Stimulated activated memory B cell treated with anti-CD40 and anti-IgM and Interleukin-4, amounts not matched to agents 10 μg/mL and 1 μg/mL and 100 μg/mL, for 72 hours (primary cell): ENCODE measurements around the gene ADAMTS2.

ENCODE experiments used
- ATAC-seq: fragments of 150-1000 bp; cut with Tn5 transposase; 2 replicates; pipeline ENCODE4 v1.10.0; 2021
- H3K27ac Mint-ChIP-seq: one replicate; pipeline ENCODE4 v1.8.0; 2022; ENCODE audit warnings: mild to moderate bottlenecking, mixed read lengths
- H3K27me3 Mint-ChIP-seq: one replicate; pipeline ENCODE4 v1.8.0; 2022; ENCODE audit warnings: mixed read lengths
- H3K36me3 Mint-ChIP-seq: one replicate; pipeline ENCODE4 v1.8.0; 2022; ENCODE audit warnings: mixed read lengths
- H3K4me1 Mint-ChIP-seq: one replicate; pipeline ENCODE4 v1.8.0; 2022; ENCODE audit warnings: mixed read lengths
- H3K4me3 Mint-ChIP-seq: one replicate; pipeline ENCODE4 v1.8.0; 2022; ENCODE audit warnings: mild to moderate bottlenecking, moderate library complexity, mixed read lengths
- H3K9me3 Mint-ChIP-seq: one replicate; pipeline ENCODE4 v1.8.0; 2022; ENCODE audit warnings: mixed read lengths

Gene ADAMTS2

GRCh38 chr5:179166171-179166885, 178.9 kb downstream of the ADAMTS2 start:
- Mint-ChIP-seq H3K27me3 (peaks cover 28% of the 10 kb centered on the region), H3K4me3 (no peak overlapping the region), H3K4me1 (peaks cover 8% of the 10 kb centered on the region), H3K9me3 (peaks cover 4% of the 10 kb centered on the region), H3K36me3 (no peaks in the 10 kb centered on the region), H3K27ac (no peak overlapping the region)
- no peak for ATAC-seq

- Mint-ChIP-seq H3K4me3 (no peak overlapping the region), H3K9me3 (peaks cover 4% of the 10 kb centered on the region), H3K27ac (no peak overlapping the region), H3K27me3 (peaks cover 28% of the 10 kb centered on the region), H3K36me3 (no peaks in the 10 kb centered on the region), H3K4me1 (peaks cover 8% of the 10 kb centered on the region)
- no peak for ATAC-seq
Measured at GRCh38 chr5:179165421-179166170, 179.7 kb downstream of the ADAMTS2 start.

- ATAC-seq, result no peak
Measured at GRCh38 chr5:179164331-179165311, 180.6 kb downstream of the ADAMTS2 start.

GRCh38 chr5:179163236-179164155, 181.8 kb downstream of the ADAMTS2 start:
- no peak overlapping the region for H3K4me3 Mint-ChIP-seq
- H3K36me3 Mint-ChIP-seq, result no peaks in the 10 kb centered on the region
- H3K9me3 Mint-ChIP-seq, result peaks cover 4% of the 10 kb centered on the region
- peaks cover 17% of the 10 kb centered on the region for H3K27me3 Mint-ChIP-seq
- H3K4me1 Mint-ChIP-seq, result peaks cover 8% of the 10 kb centered on the region
- no peak for ATAC-seq
- no peak overlapping the region for H3K27ac Mint-ChIP-seq

More at GRCh38 chr5:179164331-179165311, 180.6 kb downstream of the ADAMTS2 start:
- Mint-ChIP-seq H3K4me3 (no peak overlapping the region), H3K27ac (no peak overlapping the region), H3K4me1 (peaks cover 8% of the 10 kb centered on the region), H3K36me3 (no peaks in the 10 kb centered on the region), H3K9me3 (peaks cover 4% of the 10 kb centered on the region), H3K27me3 (peaks cover 23% of the 10 kb centered on the region)

- H3K27ac Mint-ChIP-seq, result no peak overlapping the region
- no peaks in the 10 kb centered on the region for H3K36me3 Mint-ChIP-seq
- H3K4me1 Mint-ChIP-seq, result peaks cover 3% of the 10 kb centered on the region
- H3K27me3 Mint-ChIP-seq, result peaks cover 17% of the 10 kb centered on the region
- H3K9me3 Mint-ChIP-seq, result peaks cover 4% of the 10 kb centered on the region
- no peak overlapping the region for H3K4me3 Mint-ChIP-seq
- ATAC-seq, result no peak
Measured at GRCh38 chr5:179162351-179163235, 182.7 kb downstream of the ADAMTS2 start.

- no peak overlapping the region for H3K4me3 Mint-ChIP-seq
- H3K4me1 Mint-ChIP-seq, result no peaks in the 10 kb centered on the region
- H3K27ac Mint-ChIP-seq, result no peak overlapping the region
- peaks cover 14% of the 10 kb centered on the region for H3K27me3 Mint-ChIP-seq
- peaks cover 4% of the 10 kb centered on the region for H3K9me3 Mint-ChIP-seq
- no peak for ATAC-seq
- H3K36me3 Mint-ChIP-seq, result no peaks in the 10 kb centered on the region
Measured at GRCh38 chr5:179161901-179162300, 183.4 kb downstream of the ADAMTS2 start.

GRCh38 chr5:179160584-179160983, 184.7 kb downstream of the ADAMTS2 start:
- no peak for ATAC-seq
- no peaks in the 10 kb centered on the region for H3K4me1 Mint-ChIP-seq
- peaks cover 14% of the 10 kb centered on the region for H3K27me3 Mint-ChIP-seq
- no peak overlapping the region for H3K27ac Mint-ChIP-seq
- H3K36me3 Mint-ChIP-seq, result no peaks in the 10 kb centered on the region
- H3K4me3 Mint-ChIP-seq, result no peak overlapping the region
- H3K9me3 Mint-ChIP-seq, result peaks cover 4% of the 10 kb centered on the region

- Mint-ChIP-seq H3K36me3 (no peaks in the 10 kb centered on the region), H3K4me1 (no peaks in the 10 kb centered on the region), H3K4me3 (no peak overlapping the region), H3K27me3 (peaks cover 14% of the 10 kb centered on the region), H3K27ac (no peak overlapping the region), H3K9me3 (peaks cover 4% of the 10 kb centered on the region)
- ATAC-seq, result no peak
Measured at GRCh38 chr5:179158556-179158955, 186.7 kb downstream of the ADAMTS2 start.

GRCh38 chr5:179154991-179155955, 190.0 kb downstream of the ADAMTS2 start:
- no peaks in the 10 kb centered on the region for H3K9me3 Mint-ChIP-seq
- no peaks in the 10 kb centered on the region for H3K4me1 Mint-ChIP-seq
- peaks cover 14% of the 10 kb centered on the region for H3K27me3 Mint-ChIP-seq
- no peaks in the 10 kb centered on the region for H3K36me3 Mint-ChIP-seq
- no peak overlapping the region for H3K27ac Mint-ChIP-seq
- H3K4me3 Mint-ChIP-seq, result no peak overlapping the region
- peak; percentile 22 for ATAC-seq

GRCh38 chr5:179154346-179154990, 190.8 kb downstream of the ADAMTS2 start:
- peaks cover 14% of the 10 kb centered on the region for H3K27me3 Mint-ChIP-seq
- H3K4me3 Mint-ChIP-seq, result no peak overlapping the region
- no peaks in the 10 kb centered on the region for H3K36me3 Mint-ChIP-seq
- no peak overlapping the region for H3K27ac Mint-ChIP-seq
- no peaks in the 10 kb centered on the region for H3K4me1 Mint-ChIP-seq
- H3K9me3 Mint-ChIP-seq, result no peaks in the 10 kb centered on the region
- peak; percentile 16 for ATAC-seq

- no peak overlapping the region for H3K4me3 Mint-ChIP-seq
Measured at GRCh38 chr5:179153921-179154345, 191.3 kb downstream of the ADAMTS2 start.

GRCh38 chr5:179153341-179153901, 191.8 kb downstream of the ADAMTS2 start:
- H3K27me3 Mint-ChIP-seq, result peaks cover 10% of the 10 kb centered on the region
- no peaks in the 10 kb centered on the region for H3K36me3 Mint-ChIP-seq
- H3K27ac Mint-ChIP-seq, result no peak overlapping the region
- H3K9me3 Mint-ChIP-seq, result no peaks in the 10 kb centered on the region
- no peak overlapping the region for H3K4me3 Mint-ChIP-seq
- no peaks in the 10 kb centered on the region for H3K4me1 Mint-ChIP-seq
- ATAC-seq, result no peak

More at GRCh38 chr5:179153921-179154345, 191.3 kb downstream of the ADAMTS2 start:
- no peaks in the 10 kb centered on the region for H3K36me3 Mint-ChIP-seq
- H3K4me1 Mint-ChIP-seq, result no peaks in the 10 kb centered on the region
- no peaks in the 10 kb centered on the region for H3K9me3 Mint-ChIP-seq
- no peak overlapping the region for H3K27ac Mint-ChIP-seq
- peak; percentile 10 for ATAC-seq
- H3K27me3 Mint-ChIP-seq, result peaks cover 14% of the 10 kb centered on the region
